Measurements from ENCODE around the gene TMEM156.

TMEM156 gene

GRCh38 chr4:39063430-39063829 is 31.2 kb upstream of the TMEM156 start:
- DNase-seq (ENCODE audit: low read depth) = no peak
- no peak overlapping the region for H3K4me3 ChIP-seq (ENCODE audit: control insufficient read depth, low read depth, low read length)
- no peak for TF ChIP-seq CTCF (IDR thresholded peaks at IDR 0.05; ENCODE audit: control insufficient read depth, insufficient read depth, low read depth, low read length, missing control alignments)

- no peak overlapping the region for H3K4me3 ChIP-seq (ENCODE audit: control insufficient read depth, low read depth, low read length)
- DNase-seq (ENCODE audit: low read depth) = no peak
- no peak for TF ChIP-seq CTCF (IDR thresholded peaks at IDR 0.05; ENCODE audit: control insufficient read depth, insufficient read depth, low read depth, low read length, missing control alignments)
Observed at GRCh38 chr4:39062770-39063097, 30.5 kb upstream of the TMEM156 start.

- DNase-seq (ENCODE audit: low read depth) = no peak
- TF ChIP-seq CTCF (IDR thresholded peaks at IDR 0.05; ENCODE audit: control insufficient read depth, insufficient read depth, low read depth, low read length, missing control alignments) = no peak
- no peak within 1 kb of the TSS for H3K4me3 ChIP-seq (ENCODE audit: control insufficient read depth, low read depth, low read length)
Observed at GRCh38 chr4:39062094-39062769, 30.0 kb upstream of the TMEM156 start, which contains the start of gene KLHL5. KLHL5 (plus strand) TSS chr4:39062232; CDS start chr4:39062653, 421 bp downstream.

- no peak overlapping the region for H3K4me3 ChIP-seq (ENCODE audit: control insufficient read depth, low read depth, low read length)
- DNase-seq (ENCODE audit: low read depth) = no peak
- TF ChIP-seq CTCF (IDR thresholded peaks at IDR 0.05; ENCODE audit: control insufficient read depth, insufficient read depth, low read depth, low read length, missing control alignments) = no peak
Observed at GRCh38 chr4:39061457-39061856, 29.2 kb upstream of the TMEM156 start.

- no peak for TF ChIP-seq CTCF (IDR thresholded peaks at IDR 0.05; ENCODE audit: control insufficient read depth, insufficient read depth, low read depth, low read length, missing control alignments)
- DNase-seq (ENCODE audit: low read depth) = no peak
- H3K4me3 ChIP-seq (ENCODE audit: control insufficient read depth, low read depth, low read length) = no peak overlapping the region
Observed at GRCh38 chr4:39056023-39056422, 23.8 kb upstream of the TMEM156 start.

- DNase-seq (ENCODE audit: low read depth) = no peak
- H3K4me3 ChIP-seq (ENCODE audit: control insufficient read depth, low read depth, low read length) = no peak overlapping the region
- no peak for TF ChIP-seq CTCF (IDR thresholded peaks at IDR 0.05; ENCODE audit: control insufficient read depth, insufficient read depth, low read depth, low read length, missing control alignments)
Observed at GRCh38 chr4:39054497-39054896, 22.3 kb upstream of the TMEM156 start.
